HG02610 (cell line): ENCODE data around the gene CLDND1.
A peak's percentile ranks its signal among the peaks of the same experiment; 100 is the strongest.
"Not testable (repeated sequence)": the region's sequence is repeated elsewhere in the genome, so short reads cannot be mapped to it uniquely, and the experiment has no call there.

ENCODE experiments used
- ATAC-seq: cut with Tn5 transposase; IDR thresholded peaks from one replicate; pipeline ENCODE4 v1.9.1; 2021; ENCODE audit warnings: mild to moderate bottlenecking, moderate library complexity; ENCODE audit not compliant: unreplicated experiment

Gene CLDND1

GRCh38 chr3:98522544-98523281, at the start of gene CLDND1:
Gene CLDND1, minus strand, starts transcription at chr3:98522902. Its CDS starts 1,478 bp downstream, at chr3:98521424.
- ATAC-seq = peak; percentile 86

GRCh38 chr3:98568402-98568801, 45.7 kb upstream of the CLDND1 start:
- ATAC-seq = no peak

- ATAC-seq = peak; percentile 36
Measured at GRCh38 chr3:98567666-98568270, 45.1 kb upstream of the CLDND1 start.

- peak; percentile 21 for ATAC-seq
Measured at GRCh38 chr3:98565843-98566242, 43.1 kb upstream of the CLDND1 start.

GRCh38 chr3:98565237-98565643, 42.5 kb upstream of the CLDND1 start:
- peak; percentile 26 for ATAC-seq

- ATAC-seq = peak; percentile 17
Measured at GRCh38 chr3:98564282-98565005, 41.7 kb upstream of the CLDND1 start.

GRCh38 chr3:98563661-98564281, 41.1 kb upstream of the CLDND1 start:
- ATAC-seq = peak; percentile 42

GRCh38 chr3:98561727-98562521, 39.2 kb upstream of the CLDND1 start:
- ATAC-seq = peak; percentile 9

GRCh38 chr3:98560911-98561310, 38.2 kb upstream of the CLDND1 start:
- ATAC-seq = no peak

GRCh38 chr3:98559769-98560168, 37.1 kb upstream of the CLDND1 start:
- ATAC-seq = not testable (repeated sequence)

GRCh38 chr3:98558100-98558827, 35.6 kb upstream of the CLDND1 start:
- no peak for ATAC-seq

- peak; percentile 32 for ATAC-seq
Measured at GRCh38 chr3:98557324-98558010, 34.8 kb upstream of the CLDND1 start.

- peak; percentile 72 for ATAC-seq
Measured at GRCh38 chr3:98556164-98557130, 33.7 kb upstream of the CLDND1 start.

- no peak for ATAC-seq
Measured at GRCh38 chr3:98555025-98555379, 32.3 kb upstream of the CLDND1 start.

GRCh38 chr3:98554580-98554979, 31.9 kb upstream of the CLDND1 start:
- no peak for ATAC-seq

- ATAC-seq = no peak
Measured at GRCh38 chr3:98553753-98554152, 31.1 kb upstream of the CLDND1 start.

- ATAC-seq = no peak
Measured at GRCh38 chr3:98553021-98553563, 30.4 kb upstream of the CLDND1 start.
